C4-2B (cell line): ENCODE results near the gene RPL26.

ENCODE experiments used
- CTCF ChIP-seq: fragments of 450-650 bp; conservative IDR thresholded peaks from 2 replicates; pipeline ENCODE4 v1.5.1; 2017; ENCODE audit warnings: mild to moderate bottlenecking
- ZFX ChIP-seq: fragments of 450-650 bp; IDR thresholded peaks from 2 replicates; pipeline ENCODE4 v1.6.1; 2017

- TF ChIP-seq CTCF = no peak
- no peak for TF ChIP-seq ZFX
These were observed 25.1 kb downstream of the RPL26 start for GRCh38 chr17:8357910-8358309.
